HG03066 (cell line): Measurements from ENCODE around the gene ANKRD66.

Experiments
- ATAC-seq: cut with Tn5 transposase; IDR thresholded peaks from one replicate; pipeline ENCODE4 v1.9.1; 2021; ENCODE audit warnings: low read depth; ENCODE audit not compliant: unreplicated experiment

The ANKRD66 gene

GRCh38 chr6:46789434-46790354 is 43.0 kb downstream of the ANKRD66 start:
- no peak for ATAC-seq

GRCh38 chr6:46790355-46790874 is 43.7 kb downstream of the ANKRD66 start:
- ATAC-seq: no peak

GRCh38 chr6:46792635-46793034 is 45.9 kb downstream of the ANKRD66 start:
- ATAC-seq: no peak

- no peak for ATAC-seq
Observed at GRCh38 chr6:46793138-46793537, 46.4 kb downstream of the ANKRD66 start, which contains the start of gene MEP1A. Gene MEP1A, plus strand, starts transcription at chr6:46793389. Its CDS starts 10 bp downstream, at chr6:46793399.

- no peak for ATAC-seq
Observed at GRCh38 chr6:46794068-46794467, 47.3 kb downstream of the ANKRD66 start.

- ATAC-seq: no peak
Observed at GRCh38 chr6:46795816-46796215, 49.1 kb downstream of the ANKRD66 start.

- no peak for ATAC-seq
Observed at GRCh38 chr6:46796848-46797580, 50.3 kb downstream of the ANKRD66 start.

- ATAC-seq: no peak
Observed at GRCh38 chr6:46799657-46800056, 52.9 kb downstream of the ANKRD66 start.

- ATAC-seq: no peak
Observed at GRCh38 chr6:46808806-46809205, 62.1 kb downstream of the ANKRD66 start.
